A549 (cell line): ENCODE data around the gene GPR37L1. TPM values are rescaled to one million over a fixed set of nuclear protein-coding genes. Genes with fewer than 3 reads are reported as not detected.
"Not testable (repeated sequence)": the region's sequence is repeated elsewhere in the genome, so short reads cannot be mapped to it uniquely, and the experiment has no call there.

ENCODE experiments used
- ATAC-seq, 2 experiments: fragments of 200-7000 bp in 1 of 2; fragments of >200 bp in 1 of 2; cut with Nextera tagmentation in 1 of 2; cut with Tn5 transposase in 1 of 2; 3 replicates each; pipeline versions ENCODE4 v1.8.0 to v1.9.1; 2018 to 2020; ENCODE audit warnings: mild to moderate bottlenecking in 1 of 2, moderate library complexity in 1 of 2
- CTCF ChIA-PET: fragments of 300-600 bp; sonication (Branson Sonifier 250); formaldehyde crosslinking; extraction: SDS; loops from one replicate; lab custom pipeline; 2021; ENCODE audit warnings: antibody characterized with exemption, inconsistent platforms; lab: Yijun Ruan, JAX
- POLR2A ChIA-PET: fragments of 350-600 bp; formaldehyde crosslinking; extraction: SDS; loops from one replicate; lab custom pipeline; 2021; ENCODE audit warnings: antibody characterized with exemption, inconsistent platforms; lab: Yijun Ruan, JAX
- DNase-seq, 2 experiments: peaks; one replicate each; pipeline versions ENCODE4 v3.0.0 to v3.0.0-alpha.2; 2011 to 2016; ENCODE audit warnings: low read depth in 1 of 2, low spot score in 1 of 2
- FAIRE-seq: peaks from 2 replicates; lab custom pipeline; 2011; peaks lifted over from hg19 to GRCh38; lab: Jason Lieb, UNC
- H3K27ac ChIP-seq, 2 experiments: fragments of >200 bp; sonication (Bioruptor Twin); formaldehyde crosslinking; 3 replicates each; pipeline ENCODE4 v1.5.1; 2016 to 2017
- H3K4me1 ChIP-seq: fragments of >200 bp; sonication (Bioruptor Twin); formaldehyde crosslinking; 3 replicates; pipeline ENCODE4 v1.6.1; 2016
- H3K4me2 ChIP-seq: fragments of >200 bp; sonication (Bioruptor Twin); formaldehyde crosslinking; 3 replicates; pipeline ENCODE4 v1.6.1; 2016
- H3K4me3 ChIP-seq: fragments of >200 bp; sonication (Bioruptor Twin); formaldehyde crosslinking; 3 replicates; pipeline ENCODE4 v1.5.1; 2016
- H3K9me3 ChIP-seq: fragments of >200 bp; sonication (Bioruptor Twin); formaldehyde crosslinking; 3 replicates; pipeline ENCODE4 v1.6.1; 2016
- CBX2 ChIP-seq: fragments of 200-600 bp; sonication (generic); IDR thresholded peaks from 2 replicates; pipeline ENCODE4 v1.6.1; 2016; ENCODE audit warnings: low read depth, mild to moderate bottlenecking, borderline replicate concordance
- CBX8 ChIP-seq: fragments of 200-600 bp; sonication (generic); IDR thresholded peaks from 2 replicates; pipeline ENCODE4 v1.6.1; 2016
- EP300 ChIP-seq, 2 experiments: fragments of >200 bp; sonication (Bioruptor Twin); formaldehyde crosslinking; IDR thresholded peaks; 2 replicates in 1 of 2; 3 replicates in 1 of 2; pipeline ENCODE4 v1.6.1; 2016 to 2017
- ESRRA ChIP-seq: fragments of 150-350 bp; IDR thresholded peaks from 2 replicates; pipeline ENCODE4 v1.6.1; 2014; ENCODE audit warnings: mild to moderate bottlenecking, low read length, borderline replicate concordance
- HEYL ChIP-seq: fragments of 250-450 bp; sonication (Bioruptor Pico); IDR thresholded peaks from 2 replicates; pipeline ENCODE4 v1.8.0; 2021; ENCODE audit warnings: mild to moderate bottlenecking, moderate library complexity
- HOXB13 ChIP-seq: fragments of 250-450 bp; sonication (Bioruptor Pico); IDR thresholded peaks from 2 replicates; pipeline ENCODE4 v1.5.0; 2020; ENCODE audit warnings: low read depth, mild to moderate bottlenecking, moderate library complexity
- HOXB5 ChIP-seq: fragments of 250-450 bp; sonication (Bioruptor Pico); IDR thresholded peaks from 2 replicates; pipeline ENCODE4 v1.5.0; 2020; ENCODE audit warnings: mild to moderate bottlenecking, moderate library complexity
- JUN ChIP-seq, 2 experiments: fragments of >200 bp; sonication (Bioruptor Twin); formaldehyde crosslinking; IDR thresholded peaks; 2 replicates in 1 of 2; 3 replicates in 1 of 2; pipeline ENCODE4 v1.6.1; 2016 to 2017
- MAZ ChIP-seq: fragments of 150-350 bp; IDR thresholded peaks from 2 replicates; pipeline ENCODE4 v1.6.1; 2014; ENCODE audit warnings: antibody characterized with exemption, low read depth, low read length, borderline replicate concordance
- MYC ChIP-seq: IDR thresholded peaks from 2 replicates; pipeline ENCODE4 v1.6.1; 2012; ENCODE audit warnings: mild to moderate bottlenecking, inconsistent platforms, low read length, improper control_type of control experiment, borderline replicate concordance
- POLR2A ChIP-seq: IDR thresholded peaks from 2 replicates; pipeline ENCODE4 v1.6.1; 2012; ENCODE audit warnings: mild to moderate bottlenecking, low read length
- RARB ChIP-seq: fragments of 250-450 bp; sonication (Bioruptor Pico); IDR thresholded peaks from 2 replicates; pipeline ENCODE4 v1.8.0; 2021; ENCODE audit warnings: mild to moderate bottlenecking, moderate library complexity
- RFX5 ChIP-seq: fragments of 450-650 bp; IDR thresholded peaks from 2 replicates; pipeline ENCODE4 v1.7.1; 2014; ENCODE audit warnings: antibody characterized with exemption, mild to moderate bottlenecking, moderate library complexity
- ZNF302 ChIP-seq: fragments of 250-450 bp; sonication (Bioruptor Pico); IDR thresholded peaks from 2 replicates; pipeline ENCODE4 v1.9.0; 2021; ENCODE audit warnings: inconsistent platforms, mild to moderate bottlenecking, moderate library complexity
- WGBS: methylation state at CpG from one replicate; pipeline ENCODE4 v1.1.6; 2017; ENCODE audit errors: missing lambda C conversion rate; 5-methylcytosine and 5-hydroxymethylcytosine counted together
- polyA plus RNA-seq, 4 experiments: library from polyadenylated mRNA; depleted of rRNA in 3 of 4; stranded (reverse); fragments of >200 nt; fragmentation: RNase III in 1 of 4; extraction: RNeasy Plus Mini Kit Qiagen cat#74134 plus additional on column Dnase treatment in 1 of 4; gene quantifications; 2 replicates in 3 of 4; 3 replicates in 1 of 4; pipeline ENCODE4 v1.2.3, GENCODE V29; 2011 to 2017
- TF ChIP-seq, protein P1 (sequence below): IDR thresholded peaks from 2 replicates; pipeline ENCODE4 v1.6.1; 2012; ENCODE audit warnings: low read depth, borderline replicate concordance
- TF ChIP-seq, protein P2 (sequence below): fragments of 450-650 bp; IDR thresholded peaks from 2 replicates; pipeline ENCODE4 v1.6.1; 2014; ENCODE audit warnings: antibody characterized with exemption
- TF ChIP-seq, protein P3 (sequence below): fragments of 150-350 bp; IDR thresholded peaks from 2 replicates; pipeline ENCODE4 v1.6.1; 2014; ENCODE audit warnings: low read depth, mild to moderate bottlenecking, low read length
- TF ChIP-seq, protein P4 (sequence below): IDR thresholded peaks from 2 replicates; pipeline ENCODE4 v1.6.1; 2012
- TF ChIP-seq, protein P5 (sequence below): fragments of >200 bp; sonication (Bioruptor Twin); formaldehyde crosslinking; IDR thresholded peaks from 3 replicates; pipeline ENCODE4 v1.5.1; 2016

GPR37L1 gene
- polyA plus RNA-seq, 2 of the 4 experiments (the other 2 are of a cell fraction) = 0.08 to 0.13 TPM

DNA sequence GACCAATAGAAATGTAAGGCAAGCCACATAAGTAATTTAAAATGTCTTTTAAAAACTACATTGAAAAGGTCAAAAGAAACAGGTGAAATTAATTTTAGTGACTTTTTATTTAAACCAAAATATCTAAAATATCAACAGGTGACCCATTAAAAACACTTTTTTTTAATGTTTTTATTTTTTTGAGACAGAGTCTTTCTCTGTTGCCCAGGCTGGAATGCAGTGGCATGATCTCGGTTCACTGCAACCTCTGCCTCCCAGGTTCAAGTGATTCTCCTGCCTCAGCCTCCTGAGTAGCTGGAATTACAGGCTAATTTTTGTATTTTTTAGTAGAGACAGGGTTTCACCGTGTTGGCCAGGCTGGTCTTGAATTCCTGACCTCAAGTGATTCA lies 58.0 kb downstream of the GPR37L1 start:
- CTCF ChIA-PET = interaction anchor here (0.6 to 12.3 kb wide), 8 partner anchors 9 to 539 kb away, joined by 3 to 350 read pairs (median 7); partner anchors contain the start of genes LGR6 and UBE2T
- H3K4me1 ChIP-seq = peaks cover 11% of the 10 kb centered on the region
- H3K27ac ChIP-seq, FAIRE-seq, ATAC-seq, POLR2A ChIA-PET, H3K4me3 ChIP-seq, H3K9me3 ChIP-seq, DNase-seq, H3K4me2 ChIP-seq: not testable (repeated sequence)
- 51% methylated on average over 2 of the region's 2 CpGs for WGBS

DNA sequence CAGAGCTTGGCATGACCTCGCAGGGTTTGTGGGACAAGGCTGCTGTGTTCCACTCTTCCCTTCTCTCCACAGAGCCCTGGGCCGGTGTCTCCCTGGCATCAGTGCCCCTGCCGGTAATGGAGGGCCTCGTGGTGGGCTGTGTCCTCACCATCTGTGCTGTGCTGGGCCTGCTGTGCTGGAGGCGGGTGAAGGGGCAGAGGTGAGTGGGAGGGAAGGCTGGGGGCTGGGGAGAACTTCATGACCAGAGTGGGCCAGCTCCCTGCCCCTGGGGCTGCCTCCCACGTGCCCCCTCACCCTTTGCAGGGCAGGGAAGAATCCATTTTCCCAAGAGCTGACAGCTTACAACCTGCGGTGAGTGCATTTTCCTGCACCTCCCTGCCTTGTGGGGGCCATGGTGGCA lies 58.9 kb downstream of the GPR37L1 start:
- Histone ChIP-seq H3K9me3 (no peaks in the 10 kb centered on the region), H3K27ac (no peak overlapping the region)
- DNase-seq (no peak), FAIRE-seq (no peak), ATAC-seq (no peak)
- ChIA-PET POLR2A (no interaction called here), CTCF (interaction anchor here (0.6 to 12.3 kb wide), 6 partner anchors 12 to 538 kb away, joined by 3 to 350 read pairs (median 7); partner anchors contain the start of genes LGR6 and UBE2T)
- 61% methylated on average over 7 of the region's 7 CpGs for WGBS
- TF ChIP-seq ZNF302 (CRISPR knock-in tag) (no peak), POLR2A (no peak), HOXB5 (CRISPR knock-in tag) (no peak)
- TF ChIP-seq, protein P1, sequence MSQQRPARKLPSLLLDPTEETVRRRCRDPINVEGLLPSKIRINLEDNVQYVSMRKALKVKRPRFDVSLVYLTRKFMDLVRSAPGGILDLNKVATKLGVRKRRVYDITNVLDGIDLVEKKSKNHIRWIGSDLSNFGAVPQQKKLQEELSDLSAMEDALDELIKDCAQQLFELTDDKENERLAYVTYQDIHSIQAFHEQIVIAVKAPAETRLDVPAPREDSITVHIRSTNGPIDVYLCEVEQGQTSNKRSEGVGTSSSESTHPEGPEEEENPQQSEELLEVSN = no peak
- TF ChIP-seq, protein P2, sequence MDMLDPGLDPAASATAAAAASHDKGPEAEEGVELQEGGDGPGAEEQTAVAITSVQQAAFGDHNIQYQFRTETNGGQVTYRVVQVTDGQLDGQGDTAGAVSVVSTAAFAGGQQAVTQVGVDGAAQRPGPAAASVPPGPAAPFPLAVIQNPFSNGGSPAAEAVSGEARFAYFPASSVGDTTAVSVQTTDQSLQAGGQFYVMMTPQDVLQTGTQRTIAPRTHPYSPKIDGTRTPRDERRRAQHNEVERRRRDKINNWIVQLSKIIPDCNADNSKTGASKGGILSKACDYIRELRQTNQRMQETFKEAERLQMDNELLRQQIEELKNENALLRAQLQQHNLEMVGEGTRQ = no peak
- TF ChIP-seq, all 56 proteins: peak for 0
- Histone ChIP-seq H3K4me3 (no peak overlapping the region), H3K4me1 (peaks cover 11% of the 10 kb centered on the region), H3K4me2 (no peak overlapping the region)

DNA sequence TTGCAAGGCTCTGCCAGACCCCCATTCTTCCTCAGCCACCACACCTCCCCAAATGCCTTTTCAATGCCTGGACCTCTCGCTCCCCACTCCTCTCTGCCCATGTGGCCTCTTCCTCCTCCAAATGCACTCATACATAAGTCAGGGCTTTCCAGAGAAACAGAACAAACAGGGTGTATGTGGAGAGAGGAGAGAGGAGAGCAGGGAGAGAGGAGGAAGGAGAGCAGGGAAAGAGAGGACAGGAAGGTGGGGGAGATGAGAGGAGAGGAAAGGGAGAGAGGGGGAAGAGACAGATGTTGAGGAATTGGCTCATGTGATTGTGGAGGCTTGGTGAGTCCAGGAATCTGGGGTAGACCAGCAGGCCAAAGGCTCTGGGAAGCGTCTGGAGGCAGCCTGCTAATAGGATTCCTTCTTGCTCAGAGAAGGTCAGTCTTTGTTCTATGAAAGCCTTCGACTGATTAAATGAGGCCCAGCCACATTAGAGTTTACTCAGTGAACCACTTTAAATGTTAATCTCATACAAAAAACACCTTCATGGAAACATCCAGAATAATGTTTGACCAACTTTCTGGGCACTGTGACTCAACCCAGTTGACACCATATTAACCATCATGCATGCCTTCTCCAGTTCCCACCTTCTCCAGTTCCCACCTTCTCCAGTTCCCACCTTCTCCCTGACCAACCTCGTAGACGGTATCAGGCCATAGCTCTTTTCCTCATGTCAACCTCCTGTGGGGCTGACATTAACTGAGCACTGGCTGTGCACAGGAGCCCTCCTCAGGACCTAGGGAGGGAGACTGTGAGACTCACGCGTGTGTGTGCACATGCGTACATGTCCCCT lies 59.5 kb downstream of the GPR37L1 start:
- Histone ChIP-seq H3K9me3 (no peaks in the 10 kb centered on the region), H3K27ac (no peak overlapping the region), H3K4me2 (no peak overlapping the region), H3K4me1 (peaks cover 11% of the 10 kb centered on the region), H3K4me3 (no peak overlapping the region)
- POLR2A ChIA-PET = no interaction called here
- no peak for FAIRE-seq
- DNase-seq = no peak
- WGBS = 71% methylated on average over 7 of the region's 8 CpGs
- no peak for ATAC-seq
- TF ChIP-seq HOXB13 (no peak), MAZ (no peak), POLR2A (no peak), RARB (CRISPR knock-in tag) (no peak), JUN (IDR thresholded peaks at IDR 0.05) (no peak), RFX5 (no peak), HOXB5 (CRISPR knock-in tag) (no peak), HEYL (CRISPR knock-in tag) (no peak), CBX2 (no peak), EP300 (IDR thresholded peaks at IDR 0.05) (no peak), MYC (no peak), CBX8 (no peak), ESRRA (no peak)
- TF ChIP-seq, protein P3, sequence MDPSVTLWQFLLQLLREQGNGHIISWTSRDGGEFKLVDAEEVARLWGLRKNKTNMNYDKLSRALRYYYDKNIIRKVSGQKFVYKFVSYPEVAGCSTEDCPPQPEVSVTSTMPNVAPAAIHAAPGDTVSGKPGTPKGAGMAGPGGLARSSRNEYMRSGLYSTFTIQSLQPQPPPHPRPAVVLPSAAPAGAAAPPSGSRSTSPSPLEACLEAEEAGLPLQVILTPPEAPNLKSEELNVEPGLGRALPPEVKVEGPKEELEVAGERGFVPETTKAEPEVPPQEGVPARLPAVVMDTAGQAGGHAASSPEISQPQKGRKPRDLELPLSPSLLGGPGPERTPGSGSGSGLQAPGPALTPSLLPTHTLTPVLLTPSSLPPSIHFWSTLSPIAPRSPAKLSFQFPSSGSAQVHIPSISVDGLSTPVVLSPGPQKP = no peak
- TF ChIP-seq, protein P4, sequence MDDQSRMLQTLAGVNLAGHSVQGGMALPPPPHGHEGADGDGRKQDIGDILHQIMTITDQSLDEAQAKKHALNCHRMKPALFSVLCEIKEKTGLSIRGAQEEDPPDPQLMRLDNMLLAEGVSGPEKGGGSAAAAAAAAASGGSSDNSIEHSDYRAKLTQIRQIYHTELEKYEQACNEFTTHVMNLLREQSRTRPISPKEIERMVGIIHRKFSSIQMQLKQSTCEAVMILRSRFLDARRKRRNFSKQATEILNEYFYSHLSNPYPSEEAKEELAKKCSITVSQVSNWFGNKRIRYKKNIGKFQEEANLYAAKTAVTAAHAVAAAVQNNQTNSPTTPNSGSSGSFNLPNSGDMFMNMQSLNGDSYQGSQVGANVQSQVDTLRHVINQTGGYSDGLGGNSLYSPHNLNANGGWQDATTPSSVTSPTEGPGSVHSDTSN = no peak
- TF ChIP-seq, protein P5, sequence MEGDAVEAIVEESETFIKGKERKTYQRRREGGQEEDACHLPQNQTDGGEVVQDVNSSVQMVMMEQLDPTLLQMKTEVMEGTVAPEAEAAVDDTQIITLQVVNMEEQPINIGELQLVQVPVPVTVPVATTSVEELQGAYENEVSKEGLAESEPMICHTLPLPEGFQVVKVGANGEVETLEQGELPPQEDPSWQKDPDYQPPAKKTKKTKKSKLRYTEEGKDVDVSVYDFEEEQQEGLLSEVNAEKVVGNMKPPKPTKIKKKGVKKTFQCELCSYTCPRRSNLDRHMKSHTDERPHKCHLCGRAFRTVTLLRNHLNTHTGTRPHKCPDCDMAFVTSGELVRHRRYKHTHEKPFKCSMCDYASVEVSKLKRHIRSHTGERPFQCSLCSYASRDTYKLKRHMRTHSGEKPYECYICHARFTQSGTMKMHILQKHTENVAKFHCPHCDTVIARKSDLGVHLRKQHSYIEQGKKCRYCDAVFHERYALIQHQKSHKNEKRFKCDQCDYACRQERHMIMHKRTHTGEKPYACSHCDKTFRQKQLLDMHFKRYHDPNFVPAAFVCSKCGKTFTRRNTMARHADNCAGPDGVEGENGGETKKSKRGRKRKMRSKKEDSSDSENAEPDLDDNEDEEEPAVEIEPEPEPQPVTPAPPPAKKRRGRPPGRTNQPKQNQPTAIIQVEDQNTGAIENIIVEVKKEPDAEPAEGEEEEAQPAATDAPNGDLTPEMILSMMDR = no peak
- CTCF ChIA-PET = interaction anchor here (0.6 to 12.3 kb wide), 10 partner anchors 7 to 538 kb away, joined by 3 to 350 read pairs (median 8); partner anchors contain the start of genes LGR6, PTPN7 and UBE2T
